Astrocyte (in vitro differentiated cells and primary cell): Measurements from ENCODE around the gene EXOC3L2. TPM values are rescaled to one million over a fixed set of nuclear protein-coding genes. Genes with fewer than 3 reads are reported as not detected.

Experiments used
- DNase-seq: peaks from one replicate; pipeline ENCODE4 v3.0.0-alpha.2; 2010; ENCODE audit warnings: low read depth
- FAIRE-seq: peaks from 2 replicates; lab custom pipeline; 2011; peaks lifted over from hg19 to GRCh38; lab: Jason Lieb, UNC
- H2AFZ ChIP-seq: 2 replicates; pipeline ENCODE4 v1.6.0; 2012; ENCODE audit warnings: low read depth, low read length, inconsistent platforms
- H3K27ac ChIP-seq: 2 replicates; pipeline ENCODE4 v1.5.1; 2011; ENCODE audit warnings: low read depth, low read length, inconsistent platforms
- H3K27me3 ChIP-seq: 2 replicates; pipeline ENCODE4 v1.6.0; 2011; ENCODE audit warnings: low read length, inconsistent platforms; ENCODE audit not compliant: insufficient read depth
- H3K36me3 ChIP-seq: 2 replicates; pipeline ENCODE4 v1.5.1; 2011; ENCODE audit warnings: low read length, inconsistent platforms; ENCODE audit not compliant: insufficient read depth
- H3K4me1 ChIP-seq: 2 replicates; pipeline ENCODE4 v1.5.1; 2011; ENCODE audit warnings: low read length, inconsistent platforms; ENCODE audit not compliant: insufficient read depth
- H3K4me2 ChIP-seq: 2 replicates; pipeline ENCODE4 v1.6.0; 2012; ENCODE audit warnings: low read length, inconsistent platforms
- H3K4me3 ChIP-seq: 2 replicates; pipeline ENCODE4 v1.5.1; 2011; ENCODE audit warnings: low read depth, mild to moderate bottlenecking, low read length, inconsistent platforms; ENCODE audit not compliant: insufficient read depth
- H3K79me2 ChIP-seq: 2 replicates; pipeline ENCODE4 v1.6.0; 2012; ENCODE audit warnings: mild to moderate bottlenecking, low read length, inconsistent platforms; ENCODE audit not compliant: insufficient read depth
- H3K9ac ChIP-seq: 2 replicates; pipeline ENCODE4 v1.6.0; 2012; ENCODE audit warnings: mild to moderate bottlenecking, low read length, inconsistent platforms
- H3K9me3 ChIP-seq: 2 replicates; pipeline ENCODE4 v1.5.1; 2012; ENCODE audit warnings: low read depth, mild to moderate bottlenecking, low read length, inconsistent platforms; ENCODE audit not compliant: insufficient read depth
- H4K20me1 ChIP-seq: 2 replicates; pipeline ENCODE4 v1.6.0; 2012; ENCODE audit warnings: low read length, inconsistent platforms; ENCODE audit not compliant: insufficient read depth
- H3K27ac Mint-ChIP-seq: one replicate; pipeline ENCODE4 v1.8.0; 2021; ENCODE audit warnings: mild to moderate bottlenecking, mixed read lengths; ENCODE audit not compliant: unreplicated experiment
- H3K27me3 Mint-ChIP-seq: one replicate; pipeline ENCODE4 v1.8.0; 2021; ENCODE audit warnings: low read depth, mixed read lengths; ENCODE audit not compliant: unreplicated experiment
- H3K36me3 Mint-ChIP-seq: one replicate; pipeline ENCODE4 v1.8.0; 2021; ENCODE audit warnings: low read depth, mixed read lengths; ENCODE audit not compliant: unreplicated experiment
- H3K4me1 Mint-ChIP-seq: one replicate; pipeline ENCODE4 v1.8.0; 2021; ENCODE audit warnings: low read depth, mixed read lengths; ENCODE audit not compliant: unreplicated experiment
- H3K4me3 Mint-ChIP-seq: one replicate; pipeline ENCODE4 v1.8.0; 2021; ENCODE audit warnings: mild to moderate bottlenecking, moderate library complexity, mixed read lengths; ENCODE audit not compliant: unreplicated experiment
- H3K9me3 Mint-ChIP-seq: one replicate; pipeline ENCODE4 v1.8.0; 2021; ENCODE audit warnings: mild to moderate bottlenecking, mixed read lengths; ENCODE audit not compliant: unreplicated experiment
- EZH2 ChIP-seq: IDR thresholded peaks from 2 replicates; pipeline ENCODE4 v1.6.1; 2012; ENCODE audit warnings: mild to moderate bottlenecking, low read length, inconsistent platforms; ENCODE audit not compliant: insufficient read depth
- total RNA-seq: library from RNA; stranded (reverse); gene quantifications from 2 replicates; pipeline ENCODE4 v1.2.1, GENCODE V29; 2021
- TF ChIP-seq, protein P1 (sequence below): IDR thresholded peaks from 2 replicates; pipeline ENCODE4 v1.5.1; 2011; ENCODE audit warnings: low read depth, mild to moderate bottlenecking, inconsistent platforms, low read length, moderate library complexity; ENCODE audit not compliant: insufficient read depth

The EXOC3L2 gene
- total RNA-seq, 1 donor from 2014 or later, result 0.61 TPM

DNA sequence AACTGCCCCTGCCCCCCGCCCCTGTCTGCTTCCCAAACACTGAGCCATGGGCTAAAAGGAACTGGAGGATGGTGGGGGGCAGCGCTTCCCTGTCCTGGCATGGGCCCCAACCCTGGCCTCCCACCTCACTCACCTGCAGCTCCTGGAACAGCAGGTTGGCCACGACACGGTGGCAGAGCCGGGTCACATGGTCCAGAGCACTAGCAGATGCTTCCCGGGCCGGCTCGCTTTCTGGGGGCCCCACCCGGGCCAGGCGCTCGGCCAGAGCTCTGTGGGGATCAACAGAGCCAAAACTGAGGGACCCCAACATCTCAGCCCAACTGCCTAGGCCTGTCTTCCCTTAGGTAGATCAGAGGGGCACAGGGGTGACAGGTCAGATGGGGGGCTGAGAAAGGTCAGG is 20.6 kb downstream of the EXOC3L2 start:
- FAIRE-seq, result no peak

DNA sequence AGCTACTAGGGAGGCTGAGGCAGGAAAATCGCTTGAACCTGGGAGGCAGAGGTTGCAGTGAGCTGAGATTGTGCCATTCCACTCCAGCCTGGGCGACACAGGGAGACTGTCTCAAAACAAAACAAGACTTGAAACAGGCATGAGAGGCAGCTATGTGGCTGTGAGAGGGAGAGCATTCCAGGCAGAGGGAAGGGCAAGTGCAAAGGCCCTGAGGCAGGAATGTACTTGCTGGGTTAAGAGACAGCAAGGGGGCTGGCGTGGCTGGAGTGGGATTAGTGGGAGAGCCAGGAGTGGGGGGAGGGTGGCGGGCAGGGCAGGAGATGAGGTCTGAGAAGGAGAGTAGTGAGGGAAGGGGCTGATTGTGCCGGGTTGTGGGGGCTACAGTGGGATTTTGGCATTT is 21.3 kb downstream of the EXOC3L2 start:
- TF ChIP-seq EZH2, result no peak
- TF ChIP-seq, protein P1, sequence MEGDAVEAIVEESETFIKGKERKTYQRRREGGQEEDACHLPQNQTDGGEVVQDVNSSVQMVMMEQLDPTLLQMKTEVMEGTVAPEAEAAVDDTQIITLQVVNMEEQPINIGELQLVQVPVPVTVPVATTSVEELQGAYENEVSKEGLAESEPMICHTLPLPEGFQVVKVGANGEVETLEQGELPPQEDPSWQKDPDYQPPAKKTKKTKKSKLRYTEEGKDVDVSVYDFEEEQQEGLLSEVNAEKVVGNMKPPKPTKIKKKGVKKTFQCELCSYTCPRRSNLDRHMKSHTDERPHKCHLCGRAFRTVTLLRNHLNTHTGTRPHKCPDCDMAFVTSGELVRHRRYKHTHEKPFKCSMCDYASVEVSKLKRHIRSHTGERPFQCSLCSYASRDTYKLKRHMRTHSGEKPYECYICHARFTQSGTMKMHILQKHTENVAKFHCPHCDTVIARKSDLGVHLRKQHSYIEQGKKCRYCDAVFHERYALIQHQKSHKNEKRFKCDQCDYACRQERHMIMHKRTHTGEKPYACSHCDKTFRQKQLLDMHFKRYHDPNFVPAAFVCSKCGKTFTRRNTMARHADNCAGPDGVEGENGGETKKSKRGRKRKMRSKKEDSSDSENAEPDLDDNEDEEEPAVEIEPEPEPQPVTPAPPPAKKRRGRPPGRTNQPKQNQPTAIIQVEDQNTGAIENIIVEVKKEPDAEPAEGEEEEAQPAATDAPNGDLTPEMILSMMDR, result no peak
- FAIRE-seq (no peak), DNase-seq (no peak)
- Histone ChIP-seq H3K9ac (no peak overlapping the region), H3K9me3 (no peaks in the 10 kb centered on the region), H4K20me1 (no peaks in the 10 kb centered on the region), H3K27me3 (peaks cover 11% of the 10 kb centered on the region), H3K79me2 (no peaks in the 10 kb centered on the region), H3K36me3 (no peaks in the 10 kb centered on the region), H3K4me1 (no peaks in the 10 kb centered on the region), H3K4me2 (no peak overlapping the region), H2AFZ (no peak overlapping the region), H3K27ac (no peak overlapping the region), H3K4me3 (no peak overlapping the region)
- Mint-ChIP-seq H3K4me1 (no peaks in the 10 kb centered on the region), H3K4me3 (no peak overlapping the region), H3K36me3 (no peaks in the 10 kb centered on the region), H3K27ac (no peak overlapping the region), H3K27me3 (peaks cover 34% of the 10 kb centered on the region), H3K9me3 (no peaks in the 10 kb centered on the region)

More for the DNA sequence above, 20.6 kb downstream of the EXOC3L2 start:
- Mint-ChIP-seq H3K4me3 (no peak overlapping the region), H3K27me3 (peaks cover 31% of the 10 kb centered on the region), H3K9me3 (no peaks in the 10 kb centered on the region), H3K36me3 (no peaks in the 10 kb centered on the region), H3K27ac (no peak overlapping the region), H3K4me1 (no peaks in the 10 kb centered on the region)
- Histone ChIP-seq H3K4me1 (no peaks in the 10 kb centered on the region), H3K4me3 (no peak overlapping the region), H2AFZ (no peak overlapping the region), H4K20me1 (no peaks in the 10 kb centered on the region), H3K27me3 (peaks cover 8% of the 10 kb centered on the region), H3K79me2 (no peaks in the 10 kb centered on the region), H3K9me3 (no peaks in the 10 kb centered on the region), H3K27ac (no peak overlapping the region), H3K9ac (no peak overlapping the region), H3K4me2 (no peak overlapping the region), H3K36me3 (no peaks in the 10 kb centered on the region)
- no peak for DNase-seq
- TF ChIP-seq, protein P1, result no peak
- TF ChIP-seq EZH2, result no peak

DNA sequence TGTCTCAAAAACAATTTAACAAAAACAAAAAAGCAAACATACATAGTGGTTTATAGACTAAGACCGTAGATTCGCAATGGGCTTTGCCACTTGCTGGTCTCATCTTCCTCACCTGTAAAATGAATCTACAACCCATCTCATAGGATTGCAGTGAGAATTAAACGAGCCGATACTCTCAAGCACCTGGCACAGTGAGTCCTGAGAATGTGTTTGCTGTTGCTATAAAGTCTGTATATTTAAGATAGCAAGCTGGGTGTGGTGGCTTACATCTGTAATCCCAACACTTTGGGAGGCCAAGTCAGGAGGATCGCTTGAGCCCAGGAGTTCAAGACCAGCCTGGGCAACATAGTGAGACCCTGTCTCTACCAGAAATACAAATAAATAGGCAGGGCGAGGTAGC is 22.5 kb downstream of the EXOC3L2 start:
- Mint-ChIP-seq H3K27me3 (peaks cover 43% of the 10 kb centered on the region), H3K36me3 (no peaks in the 10 kb centered on the region), H3K9me3 (no peaks in the 10 kb centered on the region), H3K4me1 (no peaks in the 10 kb centered on the region), H3K27ac (no peak overlapping the region), H3K4me3 (no peak overlapping the region)
- H3K27ac ChIP-seq, result no peak overlapping the region
- H3K4me2 ChIP-seq, result no peak overlapping the region
- H3K79me2 ChIP-seq, result no peaks in the 10 kb centered on the region
- H3K4me3 ChIP-seq, result no peak overlapping the region
- no peak overlapping the region for H2AFZ ChIP-seq
- H3K27me3 ChIP-seq, result peaks cover 12% of the 10 kb centered on the region
- TF ChIP-seq, protein P1, result no peak
- no peak for TF ChIP-seq EZH2
- no peak for DNase-seq
- no peak overlapping the region for H3K9ac ChIP-seq
- no peaks in the 10 kb centered on the region for H3K36me3 ChIP-seq
- FAIRE-seq, result no peak
- H3K4me1 ChIP-seq, result no peaks in the 10 kb centered on the region
- no peaks in the 10 kb centered on the region for H4K20me1 ChIP-seq
- H3K9me3 ChIP-seq, result no peaks in the 10 kb centered on the region
